K562 (cell line): Measurements from ENCODE around the gene NPC1L1. TPM values are rescaled to one million over a fixed set of nuclear protein-coding genes. Genes with fewer than 3 reads are reported as not detected.

Experiments used
- DDX20 ChIP-seq: fragments of 450-650 bp; IDR thresholded peaks from 2 replicates; pipeline ENCODE4 v1.6.1; 2016; ENCODE audit warnings: missing genetic modification characterization, low read depth, mild to moderate bottlenecking, missing compliant biosample characterization, moderate library complexity
- ELK3 ChIP-seq: fragments of 450-650 bp; formaldehyde crosslinking; IDR thresholded peaks from 2 replicates; pipeline ENCODE4 v1.4.0; 2020; ENCODE audit warnings: mild to moderate bottlenecking
- EP400 ChIP-seq: fragments of 450-650 bp; IDR thresholded peaks from 2 replicates; pipeline ENCODE4 v1.6.1; 2017; ENCODE audit warnings: antibody characterized with exemption, mild to moderate bottlenecking, moderate library complexity
- ESRRA ChIP-seq: fragments of 450-650 bp; IDR thresholded peaks from 2 replicates; pipeline ENCODE4 v1.6.1; 2014; ENCODE audit warnings: low read depth, mild to moderate bottlenecking, moderate library complexity, borderline replicate concordance
- FOXP1 ChIP-seq: sonication (generic); formaldehyde crosslinking; IDR thresholded peaks from 2 replicates; pipeline ENCODE4 v1.8.0; 2022; ENCODE audit warnings: mild to moderate bottlenecking, missing genetic modification reagents
- GTF2F1 ChIP-seq: IDR thresholded peaks from 2 replicates; pipeline ENCODE4 v1.6.1; 2011; ENCODE audit warnings: low read depth, low read length, improper control_type of control experiment
- PCBP1 ChIP-seq: fragments of 200-400 bp; formaldehyde crosslinking; IDR thresholded peaks from 2 replicates; pipeline ENCODE4 v1.6.1; 2018; ENCODE audit warnings: mild to moderate bottlenecking, low read depth, low read length; ENCODE audit not compliant: poor library complexity, severe bottlenecking
- SRSF3 ChIP-seq: fragments of 200-400 bp; formaldehyde crosslinking; IDR thresholded peaks from 2 replicates; pipeline ENCODE4 v1.6.1; 2016; ENCODE audit warnings: mild to moderate bottlenecking, low read length, moderate library complexity; ENCODE audit not compliant: insufficient read depth
- TAF1 ChIP-seq: IDR thresholded peaks from 2 replicates; pipeline ENCODE4 v1.6.1; 2011; ENCODE audit warnings: mild to moderate bottlenecking, low read length, moderate library complexity; ENCODE audit not compliant: insufficient read depth, control insufficient read depth, severe bottlenecking; ENCODE audit errors: extremely low read depth
- TBP ChIP-seq: optimal IDR thresholded peaks from 2 replicates; pipeline ENCODE3; 2011; ENCODE audit warnings: low read depth, low read length, improper control_type of control experiment
- ZNF384 ChIP-seq: IDR thresholded peaks from 2 replicates; pipeline ENCODE4 v1.6.1; 2012; ENCODE audit warnings: low read depth, low read length, improper control_type of control experiment
- ZNF592 ChIP-seq: fragments of 450-650 bp; IDR thresholded peaks from 2 replicates; pipeline ENCODE4 v1.6.1; 2017; ENCODE audit warnings: antibody characterized with exemption, mild to moderate bottlenecking
- polyA plus RNA-seq, 8 experiments: library from polyadenylated mRNA; depleted of rRNA in 4 of 8; stranded (reverse) in 5 of 8; unstranded in 3 of 8; fragments of >200 nt; fragmentation: Nextera tagmentation in 2 of 8; fragmentation: Illumina TruSeq in 1 of 8; extraction: Ambion mirVana in 2 of 8; extraction: Trizol in 1 of 8; gene quantifications; 2 replicates each; pipeline versions ENCODE4 v1.2.1 to v1.2.3, GENCODE V29; 2011 to 2014; ENCODE audit warnings: inconsistent platforms in 1 of 8, missing spikeins in 1 of 8
- total RNA-seq, 7 experiments: library from RNA; depleted of rRNA in 6 of 7; stranded (reverse); fragments of >200 nt in 6 of 7; fragmentation: Illumina TruSeq in 2 of 7; extraction: Trizol in 2 of 7; gene quantifications; 2 replicates each; pipeline versions ENCODE4 v1.2.1 to v1.2.3, GENCODE V29; 2011 to 2021; ENCODE audit warnings: low replicate concordance in 1 of 7

The NPC1L1 gene
- total and polyA plus RNA-seq, 9 of the 15 experiments (the other 6 are each of a cell fraction or from before 2014, with no cell fraction given), result 0.01 to 0.18 (median 0.07) TPM; not detected in 4

GRCh38 chr7:44573464-44574286, 32.5 kb upstream of the NPC1L1 start, which contains the start of gene DDX56 (continued):
- TF ChIP-seq TBP (peak; percentile 74), FOXP1 (peak; percentile 79; the same call in 1 of the 2 replicates), SRSF3 (0 out of 2 replicates have a peak, but pooled peaks have one; percentile 81), ESRRA (peak; percentile 37; the same call in 1 of the 2 replicates), EP400 (peak; percentile 99), PCBP1 (peak; percentile 58), DDX20 (tag) (no peak), ELK3 (no peak), TAF1 (peak; percentile 82), ZNF592 (peak; percentile 85; the same call in 1 of the 2 replicates), GTF2F1 (0 out of 2 replicates have a peak, but pooled peaks have one; percentile 20), ZNF384 (no peak)
